ENCODE results near the gene ALCAM.
"Not testable (repeated sequence)": the region's sequence is repeated elsewhere in the genome, so short reads cannot be mapped to it uniquely, and the experiment has no call there.

The ALCAM gene

DNA sequence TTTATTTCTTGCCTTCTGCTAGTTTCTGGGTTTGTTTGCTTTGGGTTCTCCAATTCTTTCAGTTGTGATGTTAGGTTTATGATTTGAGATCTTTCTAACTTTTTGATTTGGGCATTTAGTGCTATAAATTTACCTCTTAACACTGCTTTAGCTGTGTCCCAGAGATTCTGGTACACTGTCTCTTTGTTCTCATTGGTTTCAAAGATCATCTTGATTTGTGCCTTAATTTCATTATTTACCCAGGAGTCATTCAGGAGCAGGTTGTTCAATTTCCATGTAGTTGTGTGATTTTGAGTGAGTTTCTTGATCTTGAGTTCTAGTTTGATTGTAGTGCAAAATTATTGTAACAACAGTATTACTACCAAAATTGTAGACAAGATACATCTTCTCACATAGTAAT lies 25.9 kb downstream of the ALCAM start:
- DNase-seq: not testable (repeated sequence)

DNA sequence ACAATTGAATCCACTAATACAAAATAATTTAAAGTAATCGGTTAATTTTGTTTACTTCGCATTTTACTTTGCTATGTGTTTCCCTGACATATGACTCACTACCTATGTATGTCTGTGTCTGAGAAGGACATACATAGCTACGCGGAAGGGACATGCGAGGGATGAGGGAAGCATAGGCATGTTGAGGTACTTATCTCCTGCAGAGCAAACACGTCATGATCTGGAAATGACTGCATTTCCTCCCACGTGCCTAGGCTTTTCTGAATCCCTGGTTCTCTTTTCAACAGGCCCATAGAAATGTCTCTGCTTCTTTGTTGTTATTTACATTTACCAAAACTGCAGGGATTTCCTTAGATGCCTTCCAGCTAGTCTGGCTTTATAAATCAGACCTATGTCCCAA lies 27.5 kb downstream of the ALCAM start:
- no peak for DNase-seq

DNA sequence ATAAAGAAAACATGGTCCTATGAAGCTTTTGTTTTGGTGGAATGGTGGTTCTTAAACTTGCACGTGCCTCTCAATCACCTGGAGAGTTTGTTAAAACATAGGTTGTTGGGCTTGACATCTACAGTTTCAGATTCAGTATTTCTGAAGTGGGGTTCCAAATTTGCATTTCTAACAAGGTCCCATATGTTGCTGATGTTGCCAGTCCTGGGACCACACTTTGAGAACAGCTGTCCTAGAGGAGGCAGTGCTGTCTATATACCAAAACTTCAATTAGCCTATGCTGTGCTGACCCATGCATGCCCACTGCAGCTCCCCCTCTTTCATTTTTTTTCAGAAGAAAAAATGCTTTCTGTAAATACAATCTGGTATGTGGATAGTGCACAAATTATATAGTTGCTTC lies 31.3 kb downstream of the ALCAM start:
- no peak for DNase-seq

DNA sequence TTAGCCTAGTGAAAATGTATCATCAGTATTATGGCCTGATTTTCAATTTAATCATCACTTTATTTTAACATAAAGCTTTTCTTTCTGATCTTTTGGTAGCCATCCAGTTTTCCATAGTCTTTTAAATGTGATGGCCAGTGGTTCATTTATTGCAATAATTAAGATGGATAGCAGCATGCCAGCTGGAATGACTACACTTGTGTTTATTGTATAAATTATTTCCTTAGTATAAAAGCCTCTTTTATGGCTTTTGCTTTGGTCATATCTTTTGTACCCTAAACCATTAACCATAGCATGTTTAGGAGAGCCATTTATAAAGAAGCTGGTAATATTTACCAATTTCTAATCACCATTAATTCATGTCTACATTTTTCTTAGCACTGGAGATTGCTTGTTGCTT lies 31.7 kb downstream of the ALCAM start:
- DNase-seq: no peak

DNA sequence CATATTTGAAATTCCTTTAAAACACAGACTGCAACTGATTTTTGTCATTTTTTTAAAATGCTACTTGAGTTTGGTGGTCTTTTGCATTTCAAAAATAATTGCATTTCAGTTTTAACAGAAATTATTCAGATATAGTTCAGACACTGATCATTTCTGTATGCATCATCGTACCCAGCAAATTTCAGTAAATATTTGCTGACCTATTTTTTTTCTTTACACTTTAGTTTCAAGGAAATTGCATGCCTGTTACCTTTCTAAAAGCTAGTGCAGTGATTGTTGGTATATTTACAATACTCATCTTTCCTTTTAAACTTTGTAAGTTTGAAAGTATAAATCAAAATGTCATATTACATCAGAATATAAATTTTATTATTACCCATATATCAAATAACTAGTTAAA lies 32.4 kb downstream of the ALCAM start:
- DNase-seq: no peak

DNA sequence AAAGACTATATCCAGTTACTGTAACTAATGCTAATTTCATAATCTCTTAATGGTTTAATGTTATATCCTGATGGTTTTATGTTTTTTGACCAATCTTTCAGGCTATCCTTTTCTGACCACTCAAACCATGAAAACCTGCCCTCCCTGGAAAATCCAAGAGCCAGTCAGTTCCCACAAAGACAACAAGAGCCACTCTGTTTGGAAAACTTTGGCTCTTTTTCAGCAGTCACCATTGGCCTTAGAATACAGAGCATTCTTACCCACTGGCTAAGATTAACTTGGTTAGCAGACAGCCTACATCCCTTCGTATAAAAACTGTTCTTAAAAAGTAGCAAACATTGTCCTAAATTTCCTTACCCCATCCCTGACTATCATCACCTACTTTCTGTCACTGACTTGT lies 32.9 kb downstream of the ALCAM start:
- DNase-seq: no peak

DNA sequence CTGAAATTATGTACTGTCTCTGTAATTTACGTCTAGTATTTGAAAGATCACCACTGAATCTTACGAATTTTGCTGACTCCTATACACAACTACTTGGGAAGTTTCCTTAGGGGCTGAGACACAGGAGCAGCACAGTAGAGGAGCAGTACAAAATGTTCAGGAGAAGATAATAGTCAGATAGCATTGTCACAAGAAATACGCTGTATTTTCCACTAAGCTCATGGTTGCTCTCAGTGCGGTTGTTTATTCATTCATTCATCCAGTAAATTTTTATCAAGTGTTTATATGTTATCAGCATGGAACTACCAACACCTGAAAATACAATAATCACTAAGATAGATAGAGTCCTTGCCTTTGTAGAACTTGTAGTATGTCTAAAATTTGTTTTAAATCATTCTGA lies 34.5 kb downstream of the ALCAM start:
- DNase-seq: no peak

DNA sequence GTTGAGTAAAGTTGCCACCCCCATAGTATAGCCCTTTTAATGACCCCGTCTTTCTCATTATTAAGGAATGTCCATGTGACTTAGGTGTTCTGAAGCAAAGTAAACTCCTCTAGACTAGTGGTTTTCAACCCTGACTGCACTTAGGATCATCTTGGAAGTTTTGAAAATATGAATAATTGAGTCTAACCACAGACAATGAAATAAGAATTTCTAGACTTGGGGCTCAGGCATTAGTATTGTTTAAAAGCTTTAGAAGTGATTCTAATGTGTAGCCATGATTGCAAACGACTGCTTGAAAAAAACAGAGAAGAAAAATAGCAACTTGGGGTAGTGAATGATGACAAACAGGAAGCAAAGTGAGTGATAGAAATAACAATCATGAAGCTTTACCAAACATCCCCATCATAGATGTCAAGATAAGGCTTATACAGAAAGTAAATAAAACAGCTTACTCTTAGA lies 35.0 kb downstream of the ALCAM start:
- DNase-seq: no peak

DNA sequence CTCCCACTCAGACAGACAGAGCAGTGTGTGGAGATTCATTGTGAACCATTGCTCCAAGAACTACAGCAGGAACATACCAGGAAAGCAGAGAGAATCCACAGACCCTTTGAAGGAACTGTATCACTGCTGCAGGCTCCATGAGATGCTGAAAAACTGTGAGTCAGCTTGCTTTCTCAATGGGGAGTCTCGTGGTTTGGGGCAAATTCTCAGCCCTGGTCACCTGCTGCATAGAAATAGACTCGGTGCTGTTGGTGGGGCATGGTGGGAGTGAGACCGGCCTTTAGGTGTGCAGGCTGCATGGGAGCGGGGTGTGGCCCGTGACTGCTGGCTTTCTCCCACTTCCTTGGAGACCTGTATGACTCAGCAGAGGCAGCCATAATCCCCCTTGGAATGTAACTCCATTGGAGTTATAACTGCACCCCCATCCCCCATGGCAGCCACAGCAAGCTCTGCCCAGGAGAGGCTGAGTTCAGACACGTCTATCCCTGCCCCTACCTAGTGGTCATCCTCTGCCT lies 35.6 kb downstream of the ALCAM start:
- DNase-seq: no peak

DNA sequence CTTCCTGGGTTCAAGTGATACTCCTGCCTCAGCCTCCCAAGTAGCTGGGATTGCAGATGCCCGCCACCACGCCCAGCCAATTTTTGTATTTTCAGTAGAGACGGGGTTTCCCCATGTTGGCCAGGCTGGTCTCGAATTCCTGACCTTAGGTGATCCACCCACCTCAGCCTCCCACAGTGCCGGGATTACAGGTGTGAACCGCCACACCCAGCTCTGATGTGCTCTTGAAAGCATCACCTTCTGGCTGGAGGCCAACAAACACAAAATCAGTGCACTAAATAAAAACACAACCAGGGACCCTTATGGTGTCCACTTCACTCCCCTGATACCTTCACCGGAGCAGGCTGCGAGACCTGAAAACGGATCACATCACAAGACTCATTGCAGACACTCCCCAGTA lies 36.3 kb downstream of the ALCAM start:
- DNase-seq: not testable (repeated sequence)

DNA sequence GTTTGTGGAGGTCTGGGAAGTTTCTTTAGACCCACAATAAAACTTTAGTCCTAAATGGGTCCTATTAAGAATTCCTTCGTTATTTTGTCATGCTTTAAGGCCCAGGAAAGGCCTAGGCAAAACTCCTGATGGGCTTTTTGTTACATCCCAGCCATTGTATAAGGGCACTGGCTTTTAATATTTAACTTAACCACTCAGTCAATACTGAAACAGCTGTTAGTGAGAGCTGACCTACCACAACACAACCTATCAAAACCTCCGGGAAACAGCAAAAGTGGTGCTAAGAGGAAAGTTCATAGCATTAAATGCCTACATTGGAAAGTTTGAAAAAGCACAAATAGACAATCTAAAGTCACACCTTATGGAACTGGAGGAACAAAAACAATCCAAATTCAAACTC lies 39.6 kb downstream of the ALCAM start:
- no peak for DNase-seq

DNA sequence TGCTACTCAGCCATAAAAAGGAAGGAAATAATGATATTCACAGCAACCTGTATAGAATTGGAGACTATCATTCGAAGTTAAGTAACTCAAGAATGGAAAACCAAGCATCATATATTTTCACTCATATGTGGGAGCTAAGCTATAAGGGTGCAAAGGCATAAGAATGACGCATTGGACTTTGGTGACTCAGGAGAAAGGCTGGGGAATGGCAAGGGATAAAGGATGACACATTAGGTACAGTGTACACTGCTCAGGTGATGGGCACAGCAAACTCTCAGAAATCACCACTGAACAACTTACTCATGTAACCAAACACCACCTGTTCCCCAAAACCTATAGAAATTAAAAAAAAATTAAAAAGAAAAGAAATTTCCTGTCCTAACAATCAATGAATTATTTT lies 42.7 kb downstream of the ALCAM start:
- DNase-seq: no peak

DNA sequence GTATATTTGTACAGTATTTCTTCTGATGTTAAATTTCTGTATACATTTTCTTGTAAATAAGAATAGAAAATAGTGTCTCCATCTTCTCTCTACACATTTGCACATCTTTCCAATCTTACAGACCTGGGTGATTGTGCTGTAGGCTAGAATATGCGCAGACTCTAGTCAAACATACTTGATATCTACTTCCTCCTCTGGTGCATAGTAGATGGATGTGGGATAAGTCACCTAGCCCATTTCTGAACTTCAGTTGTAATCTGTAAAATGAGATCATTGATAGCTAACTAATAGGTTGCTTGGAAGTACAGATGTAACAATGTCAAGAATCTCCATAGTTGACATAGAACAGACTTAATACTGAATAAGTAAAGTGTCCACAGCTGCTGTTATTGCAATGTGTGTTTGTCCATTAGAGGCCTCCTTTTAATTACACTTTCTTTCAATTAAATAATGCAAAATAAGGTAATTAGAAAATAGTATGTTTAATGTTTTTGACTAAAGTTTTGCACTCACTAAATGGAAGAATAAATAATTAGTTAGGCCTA lies 46.7 kb downstream of the ALCAM start:
- no peak for DNase-seq

DNA sequence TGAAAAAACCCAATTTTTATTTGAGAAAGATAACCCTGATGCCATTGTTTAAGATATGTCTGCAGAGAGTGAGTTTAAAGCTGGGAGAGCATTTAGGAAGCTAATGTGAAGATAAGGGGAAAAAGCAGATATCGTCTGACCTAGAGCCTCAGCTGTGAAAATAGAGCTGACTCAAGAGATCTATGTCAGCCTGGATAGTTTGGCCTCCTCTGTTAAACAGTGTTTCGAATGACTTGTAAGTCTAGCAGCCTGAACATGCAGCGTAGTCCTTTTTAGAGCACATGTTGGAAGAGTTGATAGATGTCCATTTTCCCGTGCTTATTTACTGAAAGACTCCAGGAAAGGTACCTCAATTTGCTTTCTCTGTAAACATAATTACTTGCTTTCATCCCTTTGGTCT lies 48.1 kb downstream of the ALCAM start:
- DNase-seq: no peak

DNA sequence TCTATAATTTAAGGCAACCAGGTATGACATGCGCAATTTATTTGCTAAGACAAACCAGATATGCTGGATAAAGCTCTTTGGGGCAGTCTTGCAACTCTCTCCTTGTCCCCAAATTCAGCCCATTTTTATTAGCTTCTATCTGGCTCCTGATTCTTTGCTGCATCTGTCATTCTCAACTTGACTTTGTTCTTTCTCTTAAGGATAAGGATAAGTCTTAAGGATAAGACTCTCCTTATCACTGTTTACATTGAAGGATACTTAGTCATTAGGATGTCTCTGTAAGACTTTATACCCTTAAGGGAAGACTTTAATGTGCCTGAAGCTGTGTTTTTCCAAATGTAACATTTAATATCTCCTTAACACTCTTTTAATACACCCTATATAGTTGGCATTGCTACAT lies 49.2 kb downstream of the ALCAM start:
- DNase-seq: no peak

DNA sequence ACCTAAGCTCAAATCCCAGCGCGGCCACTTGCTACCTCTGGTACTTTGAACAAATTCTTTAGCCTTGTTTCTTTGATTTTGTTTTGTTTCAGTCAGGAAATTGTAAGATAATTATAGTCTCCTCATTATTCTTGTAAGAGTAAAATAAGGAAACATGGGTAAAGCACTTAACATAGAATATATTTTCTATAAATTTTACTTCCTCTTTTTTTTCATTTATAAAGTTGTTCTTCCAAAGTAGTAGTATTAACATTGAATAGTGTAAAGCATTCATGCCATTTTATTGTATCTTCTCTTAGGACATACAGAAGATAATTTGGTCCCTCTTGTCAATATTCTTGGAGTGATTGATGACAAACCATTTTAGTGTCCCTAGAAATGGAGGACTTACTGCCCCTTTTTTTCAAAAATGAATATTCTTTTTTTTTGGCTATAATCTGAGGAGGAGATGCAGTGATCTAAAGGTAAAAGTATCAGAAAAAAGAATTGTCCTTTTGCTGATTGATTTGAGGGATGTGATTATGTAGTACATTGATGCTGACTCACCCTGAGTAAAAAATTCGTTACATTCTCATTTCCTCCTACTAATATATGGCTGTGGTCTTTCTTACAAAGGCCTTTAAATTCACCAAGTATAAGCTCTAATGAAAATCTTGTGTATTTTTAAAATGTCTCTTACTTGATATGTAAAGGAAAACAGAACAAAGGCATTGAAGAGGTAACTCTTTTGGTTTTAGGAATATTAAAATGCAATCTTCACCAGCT lies 51.0 kb downstream of the ALCAM start:
- no peak for DNase-seq

DNA sequence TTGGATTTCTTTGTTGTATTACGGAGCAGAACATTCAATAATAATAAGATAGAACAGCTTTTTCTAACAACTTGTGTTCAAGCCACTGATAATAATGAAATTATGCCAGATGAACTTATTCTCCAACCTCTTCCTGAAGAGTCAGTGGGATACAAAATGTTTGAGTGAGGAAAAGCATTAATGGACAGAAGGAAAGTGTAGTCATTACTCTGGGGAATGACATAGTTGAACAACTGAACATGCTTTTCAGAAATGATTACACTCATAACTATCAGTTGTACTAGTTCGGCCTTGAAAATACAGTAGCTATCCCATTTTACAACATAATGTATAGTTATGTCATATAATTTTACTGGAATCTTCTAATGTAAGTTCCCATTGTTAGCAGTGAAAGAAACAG lies 55.9 kb downstream of the ALCAM start:
- DNase-seq: no peak

DNA sequence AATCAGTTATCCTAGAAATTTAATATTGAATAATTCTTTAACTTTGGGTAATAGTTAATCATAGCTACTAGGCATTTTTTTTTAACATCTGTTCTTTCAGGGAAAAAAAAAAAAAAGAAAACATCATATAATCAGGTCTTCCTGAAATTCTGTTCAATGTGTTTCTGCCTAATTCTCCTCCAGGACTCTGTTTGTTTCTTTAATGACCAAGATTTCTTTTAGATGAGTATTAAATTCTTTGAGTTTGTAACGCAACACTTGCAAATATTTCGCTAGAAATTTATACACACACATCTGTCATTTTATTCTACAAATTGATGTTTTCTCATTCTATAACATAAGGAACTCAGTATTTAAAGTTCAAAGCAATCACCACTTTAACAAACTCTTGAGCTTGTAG lies 56.7 kb downstream of the ALCAM start:
- DNase-seq: no peak

DNA sequence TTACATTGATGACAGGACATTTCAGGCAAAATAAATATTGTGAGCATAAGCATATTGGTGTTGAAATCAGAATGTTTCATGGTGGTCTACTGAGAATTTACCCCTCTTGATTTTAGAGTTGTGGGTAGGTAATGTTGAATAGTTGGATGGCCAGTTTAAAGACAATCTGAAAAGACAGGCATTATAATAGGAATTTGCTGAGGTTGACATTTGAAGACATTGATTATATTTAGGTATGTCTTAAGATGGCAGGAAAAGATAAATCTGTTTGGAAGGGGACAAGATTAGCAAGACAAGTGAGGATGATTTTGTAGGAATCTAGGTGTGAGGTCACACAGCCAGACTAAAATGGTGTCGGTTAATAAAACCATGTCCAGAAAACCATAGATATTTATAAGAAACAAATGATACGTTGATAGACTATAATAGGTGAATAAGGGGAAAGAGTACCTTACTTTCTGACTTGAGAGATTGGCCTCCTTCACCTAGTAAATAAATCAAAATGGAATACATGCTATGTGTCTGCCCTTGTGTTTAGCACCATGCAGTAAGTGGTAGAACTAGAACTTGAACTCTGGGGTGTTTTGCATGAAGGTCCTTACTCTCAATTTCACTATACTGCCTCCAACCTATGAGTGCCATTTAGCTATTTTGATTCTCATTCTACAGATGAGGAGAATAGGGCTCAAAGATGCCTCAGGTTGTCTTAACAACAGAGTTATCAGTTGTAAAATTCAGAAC lies 57.9 kb downstream of the ALCAM start:
- DNase-seq: no peak

DNA sequence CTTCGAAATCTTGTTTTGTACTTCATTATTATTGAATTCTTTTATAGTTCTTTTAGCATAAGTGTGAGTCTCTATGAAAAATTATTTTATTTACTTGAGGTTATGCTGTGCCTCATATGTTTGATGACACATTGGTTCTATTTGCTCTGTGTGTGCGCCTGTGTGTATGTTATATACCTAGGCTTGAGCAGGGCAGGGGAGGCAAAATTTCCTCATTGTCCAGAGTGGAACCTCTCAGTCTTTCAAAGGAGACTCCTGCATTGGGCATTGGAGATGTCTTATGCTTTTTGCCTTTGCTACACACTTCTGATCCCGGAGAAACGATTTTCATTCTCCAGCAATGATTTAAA lies 58.4 kb downstream of the ALCAM start:
- DNase-seq: no peak

DNA sequence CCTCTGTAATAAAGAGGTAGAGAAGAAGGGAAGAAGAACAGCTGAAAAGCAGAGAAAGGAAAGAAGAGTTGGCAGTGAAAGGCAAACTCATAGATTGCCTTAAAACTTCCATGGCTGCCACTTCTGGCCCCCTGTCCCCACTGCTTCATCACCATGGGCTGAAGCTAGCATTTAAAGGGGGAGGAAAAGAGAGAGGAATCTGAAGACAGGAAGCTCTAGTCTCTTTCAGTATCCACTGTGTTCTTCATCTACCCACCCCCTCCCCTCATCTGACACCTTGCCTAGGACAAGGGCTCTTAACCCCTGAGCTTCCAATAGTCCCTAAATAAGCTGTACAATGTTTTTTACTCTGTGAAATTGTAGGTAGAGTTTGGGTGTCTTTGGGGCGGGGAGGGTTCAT lies 60.6 kb downstream of the ALCAM start:
- DNase-seq: no peak

DNA sequence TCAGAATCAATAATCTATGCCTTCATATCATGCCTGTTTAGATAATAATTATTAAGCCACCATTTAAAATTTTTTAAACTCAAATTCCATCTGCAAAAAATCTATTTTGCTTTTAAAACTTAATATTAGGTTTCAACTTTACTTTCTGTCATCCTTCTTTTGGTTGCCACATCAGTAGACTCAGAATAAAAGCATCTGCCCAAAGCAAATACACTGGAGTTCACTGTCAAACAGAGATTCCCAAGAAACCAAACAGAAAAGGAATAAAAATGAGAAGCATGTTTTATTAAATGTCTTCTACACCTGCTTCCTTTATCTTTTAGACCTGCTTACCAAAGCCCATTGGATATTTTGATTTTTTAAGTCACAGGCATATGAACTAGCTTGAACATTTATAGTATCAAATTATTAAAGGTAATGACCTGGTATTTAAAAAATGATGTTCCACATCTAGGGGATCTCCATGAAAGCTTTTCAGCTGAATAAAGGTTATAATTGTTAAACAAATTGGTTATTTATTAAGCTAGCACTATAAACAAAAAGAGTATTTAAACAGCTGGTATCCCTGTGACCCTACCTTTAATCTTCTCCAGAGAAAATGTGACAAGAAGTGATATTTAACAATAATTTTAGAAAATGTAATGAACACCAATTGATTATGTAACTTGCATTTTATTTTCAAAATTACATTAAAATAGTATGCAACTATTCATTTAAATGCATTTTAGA lies 62.5 kb downstream of the ALCAM start:
- no peak for DNase-seq

DNA sequence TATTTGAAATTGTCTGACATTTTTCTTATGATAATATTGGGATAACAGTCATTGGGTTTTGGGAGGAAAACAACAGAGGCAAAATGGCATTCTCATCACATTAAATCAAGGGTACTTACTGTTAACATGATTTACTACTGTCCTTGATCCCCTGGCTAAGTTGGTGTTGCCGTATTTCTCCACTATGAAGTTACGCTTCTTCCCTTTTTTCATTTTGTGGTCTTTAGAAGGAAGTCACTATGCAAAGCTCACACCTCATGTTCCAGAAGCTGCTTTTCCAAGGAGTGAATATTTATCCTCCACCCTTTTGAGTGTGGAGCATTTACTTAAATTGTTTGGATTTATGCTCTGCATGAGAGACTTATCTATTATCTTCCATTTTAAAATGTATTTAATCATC lies 63.7 kb downstream of the ALCAM start:
- no peak for DNase-seq

DNA sequence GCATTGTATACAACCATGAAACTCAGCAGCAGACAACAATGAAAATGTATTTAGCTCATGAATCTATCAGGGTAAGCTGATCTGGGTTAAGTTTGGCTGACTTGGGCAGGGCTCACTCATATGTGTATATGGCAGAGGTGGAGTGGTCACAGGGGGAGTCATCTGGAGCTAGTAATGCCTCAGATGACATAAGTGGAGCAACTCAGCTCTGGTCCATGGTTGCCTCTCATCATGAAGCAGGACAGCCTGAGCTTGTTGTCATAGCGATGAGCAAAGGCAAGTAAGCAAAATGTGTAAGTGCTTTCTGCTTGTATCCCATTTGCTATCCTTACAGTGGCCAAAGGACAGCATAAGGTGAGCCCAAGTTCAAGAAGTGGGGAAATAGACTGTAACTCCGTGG lies 64.5 kb downstream of the ALCAM start:
- DNase-seq: no peak

Measured in DMS79 treated with DMSO at 0.1 percent for 48 hours (cell line).